ENCODE measurements around the gene EIPR1.
"Not testable (repeated sequence)": the region's sequence is repeated elsewhere in the genome, so short reads cannot be mapped to it uniquely, and the experiment has no call there.

EIPR1 gene

GRCh38 chr2:3357926-3358325, 19.7 kb downstream of the EIPR1 start:
- no peak overlapping the region for H3K27ac ChIP-seq (ENCODE audit: low read length)
- H3K27me3 ChIP-seq (ENCODE audit: control insufficient read depth in 1 of 2, insufficient read depth in 2 of 2, low read length in 2 of 2) = no peaks in the 10 kb centered on the region
- no peak overlapping the region for H3K9ac ChIP-seq (ENCODE audit: low read length in 2 of 2)
- H3K4me1 ChIP-seq (ENCODE audit: control insufficient read depth, insufficient read depth, low read length) = no peaks in the 10 kb centered on the region
- H3K9me3 ChIP-seq (ENCODE audit: control insufficient read depth in 2 of 2, low read length in 2 of 2) = no peaks in the 10 kb centered on the region
- H3K4me3 ChIP-seq (ENCODE audit: low read length in 2 of 2) = no peak overlapping the region
- peaks cover 4 to 9% of the 10 kb centered on the region in 2 donors for H3K36me3 ChIP-seq (ENCODE audit: control insufficient read depth in 2 of 2, insufficient read depth in 2 of 2, low read length in 2 of 2)

- not testable (repeated sequence) for H3K27ac ChIP-seq (ENCODE audit: low read length); H3K4me3 ChIP-seq (ENCODE audit: low read length in 2 of 2); H3K9ac ChIP-seq (ENCODE audit: low read length in 2 of 2); H3K36me3 ChIP-seq (ENCODE audit: control insufficient read depth in 2 of 2, insufficient read depth in 2 of 2, low read length in 2 of 2); H3K4me1 ChIP-seq (ENCODE audit: control insufficient read depth, insufficient read depth, low read length); H3K9me3 ChIP-seq (ENCODE audit: control insufficient read depth in 2 of 2, low read length in 2 of 2); H3K27me3 ChIP-seq (ENCODE audit: control insufficient read depth in 1 of 2, insufficient read depth in 2 of 2, low read length in 2 of 2)
Measured at GRCh38 chr2:3357446-3357845, 20.2 kb downstream of the EIPR1 start.

- Histone ChIP-seq H3K9ac (ENCODE audit: low read length in 2 of 2) (no peak overlapping the region), H3K36me3 (ENCODE audit: control insufficient read depth in 2 of 2, insufficient read depth in 2 of 2, low read length in 2 of 2) (peaks cover 4 to 10% of the 10 kb centered on the region in 2 donors), H3K4me1 (ENCODE audit: control insufficient read depth, insufficient read depth, low read length) (no peaks in the 10 kb centered on the region), H3K4me3 (ENCODE audit: low read length in 2 of 2) (no peak overlapping the region), H3K27ac (ENCODE audit: low read length) (no peak overlapping the region), H3K9me3 (ENCODE audit: control insufficient read depth in 2 of 2, low read length in 2 of 2) (no peaks in the 10 kb centered on the region), H3K27me3 (ENCODE audit: control insufficient read depth in 1 of 2, insufficient read depth in 2 of 2, low read length in 2 of 2) (no peaks in the 10 kb centered on the region)
Measured at GRCh38 chr2:3356799-3357198, 20.8 kb downstream of the EIPR1 start.

- no peak overlapping the region for H3K27ac ChIP-seq (ENCODE audit: low read length)
- no peak overlapping the region for H3K4me3 ChIP-seq (ENCODE audit: low read length in 2 of 2)
- H3K27me3 ChIP-seq (ENCODE audit: control insufficient read depth in 1 of 2, insufficient read depth in 2 of 2, low read length in 2 of 2) = no peaks in the 10 kb centered on the region
- H3K9me3 ChIP-seq (ENCODE audit: control insufficient read depth in 2 of 2, low read length in 2 of 2) = no peaks in the 10 kb centered on the region
- H3K4me1 ChIP-seq (ENCODE audit: control insufficient read depth, insufficient read depth, low read length) = no peaks in the 10 kb centered on the region
- peaks cover 4 to 10% of the 10 kb centered on the region in 2 donors for H3K36me3 ChIP-seq (ENCODE audit: control insufficient read depth in 2 of 2, insufficient read depth in 2 of 2, low read length in 2 of 2)
- H3K9ac ChIP-seq (ENCODE audit: low read length in 2 of 2) = no peak overlapping the region
Measured at GRCh38 chr2:3355951-3356569, 21.6 kb downstream of the EIPR1 start.

- Histone ChIP-seq H3K27me3 (ENCODE audit: control insufficient read depth in 1 of 2, insufficient read depth in 2 of 2, low read length in 2 of 2) (no peaks in the 10 kb centered on the region), H3K9me3 (ENCODE audit: control insufficient read depth in 2 of 2, low read length in 2 of 2) (no peaks in the 10 kb centered on the region), H3K9ac (ENCODE audit: low read length in 2 of 2) (no peak overlapping the region), H3K4me3 (ENCODE audit: low read length in 2 of 2) (no peak overlapping the region), H3K36me3 (ENCODE audit: control insufficient read depth in 2 of 2, insufficient read depth in 2 of 2, low read length in 2 of 2) (peaks cover 4 to 10% of the 10 kb centered on the region in 2 donors), H3K4me1 (ENCODE audit: control insufficient read depth, insufficient read depth, low read length) (no peaks in the 10 kb centered on the region), H3K27ac (ENCODE audit: low read length) (no peak overlapping the region)
Measured at GRCh38 chr2:3354986-3355385, 22.6 kb downstream of the EIPR1 start.

- Histone ChIP-seq H3K27ac (ENCODE audit: low read length) (no peak overlapping the region), H3K9ac (ENCODE audit: low read length in 2 of 2) (no peak overlapping the region), H3K27me3 (ENCODE audit: control insufficient read depth in 1 of 2, insufficient read depth in 2 of 2, low read length in 2 of 2) (no peaks in the 10 kb centered on the region), H3K4me3 (ENCODE audit: low read length in 2 of 2) (no peak overlapping the region), H3K9me3 (ENCODE audit: control insufficient read depth in 2 of 2, low read length in 2 of 2) (no peaks in the 10 kb centered on the region), H3K36me3 (ENCODE audit: control insufficient read depth in 2 of 2, insufficient read depth in 2 of 2, low read length in 2 of 2) (peaks cover 4 to 12% of the 10 kb centered on the region in 2 donors), H3K4me1 (ENCODE audit: control insufficient read depth, insufficient read depth, low read length) (no peaks in the 10 kb centered on the region)
Measured at GRCh38 chr2:3349211-3349693, 28.4 kb downstream of the EIPR1 start.

- Histone ChIP-seq H3K4me1 (ENCODE audit: control insufficient read depth, insufficient read depth, low read length) (no peaks in the 10 kb centered on the region), H3K36me3 (ENCODE audit: control insufficient read depth in 2 of 2, insufficient read depth in 2 of 2, low read length in 2 of 2) (peaks cover under 1 to 9% of the 10 kb centered on the region in 2 donors), H3K4me3 (ENCODE audit: low read length in 2 of 2) (no peak overlapping the region), H3K27ac (ENCODE audit: low read length) (no peak overlapping the region), H3K27me3 (ENCODE audit: control insufficient read depth in 1 of 2, insufficient read depth in 2 of 2, low read length in 2 of 2) (no peaks in the 10 kb centered on the region), H3K9ac (ENCODE audit: low read length in 2 of 2) (no peak overlapping the region), H3K9me3 (ENCODE audit: control insufficient read depth in 2 of 2, low read length in 2 of 2) (no peaks in the 10 kb centered on the region)
Measured at GRCh38 chr2:3348767-3349166, 28.9 kb downstream of the EIPR1 start.

GRCh38 chr2:3345621-3346020, 32.0 kb downstream of the EIPR1 start:
- Histone ChIP-seq H3K36me3 (ENCODE audit: control insufficient read depth in 2 of 2, insufficient read depth in 2 of 2, low read length in 2 of 2) (peaks cover 0 to 2% of the 10 kb centered on the region in 2 donors), H3K27me3 (ENCODE audit: control insufficient read depth in 1 of 2, insufficient read depth in 2 of 2, low read length in 2 of 2) (no peaks in the 10 kb centered on the region), H3K4me3 (ENCODE audit: low read length in 2 of 2) (no peak overlapping the region), H3K9me3 (ENCODE audit: control insufficient read depth in 2 of 2, low read length in 2 of 2) (no peaks in the 10 kb centered on the region), H3K4me1 (ENCODE audit: control insufficient read depth, insufficient read depth, low read length) (no peaks in the 10 kb centered on the region), H3K27ac (ENCODE audit: low read length) (no peak overlapping the region), H3K9ac (ENCODE audit: low read length in 2 of 2) (no peak overlapping the region)

GRCh38 chr2:3344897-3345296, 32.7 kb downstream of the EIPR1 start:
- Histone ChIP-seq H3K9me3 (ENCODE audit: control insufficient read depth in 2 of 2, low read length in 2 of 2) (no peaks in the 10 kb centered on the region), H3K9ac (ENCODE audit: low read length in 2 of 2) (no peak overlapping the region), H3K36me3 (ENCODE audit: control insufficient read depth in 2 of 2, insufficient read depth in 2 of 2, low read length in 2 of 2) (peaks cover 0 to 2% of the 10 kb centered on the region in 2 donors), H3K27ac (ENCODE audit: low read length) (no peak overlapping the region), H3K27me3 (ENCODE audit: control insufficient read depth in 1 of 2, insufficient read depth in 2 of 2, low read length in 2 of 2) (no peaks in the 10 kb centered on the region), H3K4me3 (ENCODE audit: low read length in 2 of 2) (no peak overlapping the region), H3K4me1 (ENCODE audit: control insufficient read depth, insufficient read depth, low read length) (no peaks in the 10 kb centered on the region)

GRCh38 chr2:3343012-3343411, 34.6 kb downstream of the EIPR1 start:
- H3K9me3 ChIP-seq (ENCODE audit: control insufficient read depth in 2 of 2, low read length in 2 of 2) = no peaks in the 10 kb centered on the region
- no peak overlapping the region for H3K27ac ChIP-seq (ENCODE audit: low read length)
- no peak overlapping the region for H3K4me3 ChIP-seq (ENCODE audit: low read length in 2 of 2)

GRCh38 chr2:3342324-3342723, 35.3 kb downstream of the EIPR1 start:
- Histone ChIP-seq H3K9ac (ENCODE audit: low read length in 2 of 2) (no peak overlapping the region), H3K27ac (ENCODE audit: low read length) (no peak overlapping the region), H3K9me3 (ENCODE audit: control insufficient read depth in 2 of 2, low read length in 2 of 2) (no peaks in the 10 kb centered on the region), H3K27me3 (ENCODE audit: control insufficient read depth in 1 of 2, insufficient read depth in 2 of 2, low read length in 2 of 2) (no peaks in the 10 kb centered on the region), H3K4me3 (ENCODE audit: low read length in 2 of 2) (no peak overlapping the region), H3K36me3 (ENCODE audit: control insufficient read depth in 2 of 2, insufficient read depth in 2 of 2, low read length in 2 of 2) (peaks cover 0 to 3% of the 10 kb centered on the region in 2 donors), H3K4me1 (ENCODE audit: control insufficient read depth, insufficient read depth, low read length) (no peaks in the 10 kb centered on the region)

More at GRCh38 chr2:3343012-3343411, 34.6 kb downstream of the EIPR1 start:
- no peaks in the 10 kb centered on the region for H3K4me1 ChIP-seq (ENCODE audit: control insufficient read depth, insufficient read depth, low read length)
- H3K36me3 ChIP-seq (ENCODE audit: control insufficient read depth in 2 of 2, insufficient read depth in 2 of 2, low read length in 2 of 2) = no peaks in the 10 kb centered on the region
- H3K9ac ChIP-seq (ENCODE audit: low read length in 2 of 2) = no peak overlapping the region
- no peaks in the 10 kb centered on the region for H3K27me3 ChIP-seq (ENCODE audit: control insufficient read depth in 1 of 2, insufficient read depth in 2 of 2, low read length in 2 of 2)
